Sciatic nerve (tissue), 2 donors: ENCODE results near the gene PHLDB1. TPM values are rescaled to one million over a fixed set of nuclear protein-coding genes. Genes with fewer than 3 reads are reported as not detected.

Experiments used
- ATAC-seq: fragments of 200-7000 bp; cut with Tn5 transposase; one replicate; pipeline ENCODE4 v1.9.1; 2020; ENCODE audit warnings: mild to moderate bottlenecking, moderate library complexity
- DNase-seq: peaks from one replicate; pipeline ENCODE4 v3.0.0-alpha.2; 2020; ENCODE audit warnings: low spot score
- intact Hi-C: fragments of 100-400 bp; cut with DNase I; formaldehyde crosslinking; loops from one replicate; pipeline ENCODE4 v1.14.2; 2022
- microRNA-seq: library from miRNA; unstranded; fragments of <30 nt; microRNA quantifications from one replicate; pipeline ENCODE4 v1.2.0, GENCODE V29; 2020
- total RNA-seq: library from RNA; stranded (reverse); fragmentation: NEBNext Ultra II Directional; extraction: Animal tissue kit (Norgen Biotek cat#: 25700); gene quantifications from one replicate; pipeline ENCODE4 v1.2.1, GENCODE V29; 2021
- donor health status: DM: no; HTN: no; CAD: no.
- donor health status: DM: no; HTN: no; CAD: no.

Gene PHLDB1
- total RNA-seq, 1 donor from 2014 or later, result 419 TPM

DNA sequence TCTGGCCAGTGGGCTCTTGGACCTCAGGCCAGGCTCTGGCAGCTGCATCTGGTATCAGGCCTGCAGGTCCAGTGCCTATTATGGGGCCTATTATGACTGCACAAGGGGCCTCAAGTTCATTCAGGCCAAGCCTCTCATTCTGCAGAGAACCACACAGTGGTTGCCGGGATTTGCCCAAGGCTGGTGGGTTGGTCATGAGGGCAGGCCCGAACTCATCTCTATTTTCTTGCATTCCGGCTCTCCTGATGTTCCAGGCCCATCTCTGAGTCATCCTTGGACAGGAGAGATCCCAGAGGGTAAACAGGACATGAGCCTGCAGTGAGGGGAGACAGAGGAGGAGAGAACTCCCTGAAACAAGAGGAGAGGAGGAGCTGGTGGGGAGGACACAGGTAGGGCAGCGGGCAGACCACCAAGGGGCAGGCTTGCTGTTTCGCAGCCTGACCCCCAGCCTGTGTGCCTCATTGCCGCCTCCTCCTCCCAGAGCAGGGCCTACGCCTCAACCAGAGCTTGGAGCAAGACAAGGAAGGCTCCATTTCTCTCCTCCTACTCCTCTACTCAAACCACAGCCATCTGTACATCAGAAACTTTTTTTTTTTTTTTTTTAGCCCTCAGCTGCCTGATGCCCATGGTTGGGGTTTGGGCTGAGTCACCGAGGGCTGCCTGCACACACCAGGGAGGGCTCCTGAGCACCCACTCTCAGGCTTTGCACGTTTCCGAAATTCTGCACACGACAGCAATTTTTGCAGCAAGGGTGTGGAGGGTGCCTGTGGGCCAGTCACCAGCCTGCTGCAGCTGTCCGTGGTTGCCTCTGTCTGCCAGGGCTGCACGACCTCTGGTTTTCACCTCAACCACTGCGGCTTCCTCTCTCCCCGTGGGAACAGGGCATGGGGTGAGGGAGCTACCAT lies 84.8 kb downstream of the PHLDB1 start:
- no peak for ATAC-seq
- DNase-seq, result no peak
- intact Hi-C loops, result loop anchor here (10.0 kb wide), 1 partner anchor 263 kb away; the partner anchor contains the start of gene UPK2

DNA sequence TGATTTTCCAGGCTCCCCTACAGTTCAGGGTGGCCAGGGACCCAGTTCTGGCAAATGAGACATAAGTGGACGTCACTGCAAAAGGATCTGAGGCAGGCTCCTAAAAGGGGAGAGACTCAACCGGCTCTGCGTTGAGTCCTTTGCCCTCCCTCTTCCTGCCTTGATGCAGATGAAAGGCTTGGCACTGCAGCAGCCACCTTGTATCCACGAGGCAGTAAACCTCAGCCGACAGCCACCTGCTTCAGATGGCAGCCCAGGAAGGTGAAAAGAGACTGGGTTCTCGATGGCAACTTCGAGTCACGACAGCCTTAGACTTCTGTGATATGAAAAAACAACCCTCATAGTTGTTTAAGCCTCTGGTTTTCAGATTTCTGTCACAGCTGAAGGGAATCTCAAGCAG lies 86.8 kb downstream of the PHLDB1 start:
- intact Hi-C loops, result loop anchor here (10.0 kb wide), 1 partner anchor 261 kb away; the partner anchor contains the start of gene UPK2
- DNase-seq (no peak), ATAC-seq (no peak)

DNA sequence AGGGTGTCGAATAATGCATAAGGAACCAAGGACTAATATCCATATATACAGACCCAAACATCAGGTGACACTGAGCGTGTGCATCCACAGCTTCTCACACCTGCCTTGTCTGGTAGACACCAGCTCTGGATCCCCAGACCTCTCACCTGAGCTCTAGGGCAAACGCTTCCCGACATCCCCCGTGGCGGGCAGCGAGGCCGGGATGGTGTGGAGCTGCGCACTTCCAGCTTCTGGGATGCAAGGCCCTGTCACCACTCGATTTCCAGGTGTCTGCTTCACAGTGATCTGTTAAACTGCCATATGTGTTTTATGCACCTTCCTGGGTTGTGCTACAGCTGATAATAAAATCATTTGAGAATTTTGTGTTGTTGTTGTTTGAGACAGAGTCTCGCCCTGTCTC lies 87.4 kb downstream of the PHLDB1 start:
- intact Hi-C loops, result loop anchor here (10.0 kb wide), 1 partner anchor 260 kb away; the partner anchor contains the start of gene UPK2
- ATAC-seq (no peak), DNase-seq (no peak)

DNA sequence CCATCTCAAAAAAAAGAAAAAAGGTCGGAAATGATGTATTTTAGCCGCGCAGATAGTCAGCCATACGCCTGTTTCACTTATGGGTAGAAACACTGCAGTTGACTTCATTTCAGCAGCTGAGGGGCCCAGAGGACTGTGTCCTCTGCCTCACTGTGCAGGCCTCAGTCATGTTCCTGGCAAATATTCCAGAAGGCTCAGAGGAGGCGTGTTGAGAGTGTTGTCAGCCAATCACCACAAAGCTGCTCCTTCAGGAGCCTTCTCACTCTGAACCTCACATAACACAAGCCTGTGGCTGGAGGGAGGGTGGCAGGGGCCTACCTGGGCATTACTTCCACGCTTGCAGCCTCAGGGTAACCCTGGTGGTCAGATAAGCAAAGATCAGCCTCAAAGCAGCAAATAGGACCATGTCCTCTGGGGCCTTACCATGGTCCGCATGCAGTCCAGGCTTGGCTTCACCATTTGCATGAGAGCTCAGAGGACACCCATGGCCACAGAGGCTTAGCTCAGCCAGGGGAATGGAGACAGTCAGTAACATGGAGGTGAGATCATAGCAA lies 89.3 kb downstream of the PHLDB1 start:
- no peak for DNase-seq
- no peak for ATAC-seq

DNA sequence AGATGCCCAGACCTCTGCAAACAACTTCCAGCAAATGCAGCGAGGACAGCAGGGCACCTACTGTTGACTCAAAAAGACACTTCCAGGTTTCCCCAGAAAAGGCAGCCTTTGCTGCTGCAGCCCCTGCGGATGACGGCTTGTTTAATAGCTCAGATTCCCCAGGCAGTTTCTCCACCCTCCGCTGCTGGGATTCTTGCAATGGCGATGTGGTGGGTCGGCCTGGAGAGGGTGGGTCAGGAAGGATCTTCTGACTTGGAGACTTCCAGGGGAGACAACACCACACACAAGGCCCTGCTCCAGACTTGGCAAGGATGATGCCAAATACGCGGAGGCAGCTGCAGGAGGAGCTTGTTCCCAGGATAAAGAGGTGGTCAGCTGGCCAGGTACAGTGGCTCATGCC lies 89.9 kb downstream of the PHLDB1 start:
- intact Hi-C loops, result loop anchor here (10.0 kb wide), 1 partner anchor 257 kb away; the partner anchor contains the start of gene UPK2
- DNase-seq (no peak), ATAC-seq (no peak)

More for the DNA sequence above, 89.3 kb downstream of the PHLDB1 start:
- intact Hi-C loops, result loop anchor here (10.0 kb wide), 1 partner anchor 258 kb away; the partner anchor contains the start of gene UPK2

DNA sequence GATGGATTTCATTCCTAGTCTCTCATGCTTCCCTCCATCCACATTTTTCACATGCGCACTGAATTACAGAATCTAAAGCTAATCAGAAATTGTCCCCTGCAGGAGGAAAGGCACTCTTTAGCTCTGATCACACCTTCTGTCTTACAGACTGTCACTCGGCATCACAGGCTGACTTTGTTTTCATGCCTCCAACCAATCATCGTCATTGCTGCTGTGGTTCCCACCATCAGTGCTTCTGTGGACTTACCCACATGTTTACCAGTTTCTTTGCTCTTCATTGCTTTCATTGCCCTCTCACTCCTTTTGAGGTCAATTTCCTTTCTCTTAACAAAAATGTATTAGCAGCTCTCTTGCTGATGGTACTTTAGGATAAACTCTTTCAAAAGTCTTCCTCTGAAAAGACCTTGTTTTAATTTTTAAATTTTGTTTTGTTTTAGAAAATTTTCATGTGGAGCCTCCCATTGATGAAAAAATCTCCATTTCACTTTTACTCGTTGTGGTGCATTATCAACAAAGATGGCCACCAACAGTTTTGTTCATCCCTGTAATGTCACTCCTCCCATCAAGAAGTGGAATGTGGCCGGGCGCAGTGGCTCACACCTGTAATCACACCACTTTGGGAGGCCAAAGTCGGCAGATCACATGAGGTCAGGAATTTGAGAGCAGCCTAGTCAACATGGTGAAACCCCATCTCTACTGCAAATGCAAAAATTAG lies 92.2 kb downstream of the PHLDB1 start:
- DNase-seq, result no peak
- no peak for ATAC-seq
- intact Hi-C loops, result loop anchor here (10.0 kb wide), 2 partner anchors 205 to 255 kb away; partner anchors contain the start of gene UPK2

DNA sequence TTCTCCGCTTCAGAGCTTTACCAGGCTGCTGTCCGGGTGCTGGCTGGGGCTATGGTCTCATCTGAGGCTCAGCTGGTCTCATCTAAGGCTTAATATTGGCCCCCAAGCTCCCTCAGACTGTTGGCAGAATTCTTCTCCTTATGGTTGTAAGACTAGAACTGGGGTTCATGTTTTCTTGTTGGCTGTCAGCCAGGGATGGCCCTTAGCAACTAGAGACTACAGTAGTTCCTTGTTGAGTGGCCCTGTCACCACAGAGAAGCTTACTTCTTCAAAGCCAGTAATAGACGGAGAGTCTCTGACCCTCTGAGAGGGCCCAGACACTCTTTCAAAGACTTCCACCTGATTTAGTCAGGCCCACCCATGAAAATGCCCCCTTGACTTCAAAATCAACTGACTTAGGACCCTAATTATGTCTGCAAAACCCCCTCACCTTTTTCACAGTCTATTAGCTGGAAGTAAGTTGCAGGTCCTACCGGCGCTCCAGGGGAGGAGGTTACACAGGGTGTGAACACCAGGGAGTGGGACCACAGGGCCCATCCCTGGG lies 96.2 kb downstream of the PHLDB1 start:
- DNase-seq (no peak), ATAC-seq (peak; percentile 38)
- intact Hi-C loops, result loop anchor here (10.0 kb wide), 1 partner anchor 201 kb away; no protein-coding TSS in a partner anchor

DNA sequence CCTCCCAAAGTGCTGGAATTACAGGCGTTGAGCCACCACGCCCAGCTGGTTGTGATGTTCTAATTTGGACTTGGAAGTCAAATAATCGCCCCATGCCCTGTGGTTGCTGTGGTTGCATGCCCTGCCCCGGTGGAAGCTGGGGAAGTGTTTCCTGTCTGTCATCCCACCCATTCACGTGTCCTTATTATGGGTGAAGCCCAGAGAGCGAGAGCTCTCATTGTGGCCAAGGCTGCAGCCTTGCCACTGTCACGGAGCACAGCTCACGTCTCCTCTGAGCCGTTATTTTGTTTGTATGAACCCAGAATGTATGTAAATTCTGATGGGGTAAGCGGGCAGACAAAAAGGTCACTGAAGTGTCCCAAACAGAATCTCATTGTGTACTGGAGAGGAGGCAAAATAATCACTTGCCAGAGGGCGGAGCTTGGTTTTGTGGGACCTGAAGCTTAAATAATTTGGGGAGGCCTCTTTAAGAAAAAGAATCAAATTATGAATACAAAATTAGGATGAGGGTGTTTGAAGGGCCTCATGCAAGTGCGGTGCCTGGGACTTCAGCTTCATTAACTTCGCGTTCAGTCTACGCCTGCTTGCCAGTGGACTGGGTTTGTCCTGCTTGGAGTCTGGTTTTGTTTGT lies 97.8 kb downstream of the PHLDB1 start:
- DNase-seq (no peak), ATAC-seq (peak; percentile 65)
- intact Hi-C loops, result loop anchor here (10.0 kb wide), 1 partner anchor 200 kb away; no protein-coding TSS in a partner anchor

DNA sequence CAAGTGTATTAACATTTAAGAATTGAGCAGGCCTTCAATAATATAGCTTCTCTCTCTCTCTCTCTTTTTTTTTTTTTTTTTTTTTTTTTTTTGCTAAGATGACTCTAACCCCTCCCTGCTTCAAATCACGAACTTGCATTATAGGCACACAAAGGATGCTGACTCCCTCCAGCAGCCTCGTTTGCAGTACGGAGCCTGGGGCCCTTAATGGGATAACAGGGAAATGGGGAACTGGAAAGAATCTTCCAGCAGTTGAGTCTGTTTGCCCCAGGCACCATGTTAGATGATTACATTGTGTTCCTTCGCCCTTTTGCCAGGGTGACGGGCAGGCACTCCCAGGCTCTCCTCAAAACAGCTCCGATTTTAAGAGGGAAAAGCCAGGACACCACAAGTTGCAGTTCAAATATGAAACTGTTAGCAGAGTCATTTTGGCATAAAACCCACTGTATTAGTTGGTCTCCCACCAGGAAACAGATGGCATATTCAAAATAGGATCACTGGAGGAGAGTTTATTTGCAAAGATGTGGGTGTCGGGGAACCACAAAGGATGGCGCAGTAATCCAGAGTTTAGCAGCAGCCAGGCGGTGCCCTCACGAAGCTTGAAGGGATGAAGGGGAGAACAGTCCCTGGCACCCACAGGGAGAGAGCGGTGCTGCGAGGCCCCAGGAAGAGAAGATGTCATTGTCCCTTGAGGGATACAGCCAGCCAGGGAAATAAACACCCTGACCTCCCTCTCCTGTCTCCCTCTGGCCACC lies 98.6 kb downstream of the PHLDB1 start:
- intact Hi-C loops, result loop anchor here (10.0 kb wide), 1 partner anchor 199 kb away; no protein-coding TSS in a partner anchor
- DNase-seq (no peak), ATAC-seq (peak; percentile 23)

DNA sequence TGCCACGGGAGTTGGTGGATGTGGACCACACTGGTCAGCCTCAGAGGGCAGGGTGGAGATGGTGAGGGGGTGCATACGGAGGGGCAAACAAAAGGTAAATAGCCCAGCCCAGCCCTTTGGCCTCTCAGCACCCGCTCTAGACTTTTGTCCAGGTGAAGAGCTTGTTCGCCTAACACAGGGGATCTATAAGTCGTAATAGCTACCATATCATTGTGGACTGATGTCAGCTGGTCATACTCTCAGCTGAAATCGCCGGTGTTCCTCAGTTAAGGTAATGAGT lies 99.1 kb downstream of the PHLDB1 start:
- no peak for ATAC-seq
- DNase-seq, result no peak
- intact Hi-C loops, result loop anchor here (10.0 kb wide), 1 partner anchor 198 kb away; no protein-coding TSS in a partner anchor

Small RNA genes lying within 50 kb of the gene (microRNA-seq; reads per million reads assigned to microRNA genes)
- gene MIR6716, result not detected

Other genes with a start within 250 kb of the PHLDB1 start
- 40.8 TPM for gene UBE4A, start 248.0 kb upstream of the PHLDB1 start, total RNA-seq
- 117 TPM for gene ATP5MG, start 206.0 kb upstream of the PHLDB1 start, total RNA-seq
- 132 TPM for gene KMT2A, start 171.1 kb upstream of the PHLDB1 start, total RNA-seq
- gene TTC36, start 80.1 kb upstream of the PHLDB1 start, total RNA-seq, result 0.71 TPM
- 20.9 TPM for gene TMEM25, start 76.4 kb upstream of the PHLDB1 start, total RNA-seq
- gene IFT46, start 41.7 kb upstream of the PHLDB1 start, total RNA-seq, result 22.2 TPM
- 135 TPM for gene ARCN1, start 35.2 kb upstream of the PHLDB1 start, total RNA-seq
- gene TREH, start 72.0 kb downstream of the PHLDB1 start, total RNA-seq, result not detected
- 159 TPM for gene DDX6, start 183.5 kb downstream of the PHLDB1 start, total RNA-seq